Stimulated activated CD4-positive, alpha-beta T cell treated with anti-CD3 and anti-CD28 coated beads, Interleukin-2, amount 100 ng/mL, for 48 hours (primary cell): ENCODE measurements around the gene AFF1.
"Not testable (repeated sequence)": the region's sequence is repeated elsewhere in the genome, so short reads cannot be mapped to it uniquely, and the experiment has no call there.

Experiments used
- DNase-seq, 2 donors: peaks; one replicate each; pipeline ENCODE4 v3.0.0-alpha.2; 2020

The AFF1 gene

DNA sequence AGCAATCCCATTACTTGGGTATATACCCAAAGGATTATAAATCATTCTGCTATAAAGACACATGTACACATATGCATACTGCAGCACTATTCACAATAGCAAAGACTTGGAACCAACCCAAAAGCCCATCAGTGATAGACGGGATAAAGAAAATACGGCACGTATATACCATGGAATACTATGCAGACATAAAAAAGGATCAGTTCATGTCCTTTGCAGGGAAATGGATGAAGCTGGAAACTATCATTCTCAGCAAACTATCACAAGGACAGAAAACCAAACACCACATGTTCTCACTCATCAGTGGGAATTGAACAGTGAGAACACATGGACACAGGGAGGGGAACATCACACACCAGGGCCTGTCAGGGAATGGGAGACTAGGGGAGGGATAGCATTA lies 54.8 kb downstream of the AFF1 start:
- not testable (repeated sequence) for DNase-seq

- DNase-seq: no peak
Measured at GRCh38 chr4:86990510-86990909, 55.7 kb downstream of the AFF1 start.

- no peak for DNase-seq
Measured at GRCh38 chr4:86991994-86992393, 57.2 kb downstream of the AFF1 start.

- no peak for DNase-seq
Measured at GRCh38 chr4:86993909-86994681, 59.3 kb downstream of the AFF1 start.

- no peak for DNase-seq
Measured at GRCh38 chr4:86994686-86995085, 59.9 kb downstream of the AFF1 start.

GRCh38 chr4:86996510-86996909 lies 61.7 kb downstream of the AFF1 start:
- DNase-seq: not testable (repeated sequence)

- no peak for DNase-seq
Measured at GRCh38 chr4:86999136-86999643, 64.4 kb downstream of the AFF1 start.

GRCh38 chr4:87002682-87003043 lies 67.9 kb downstream of the AFF1 start:
- DNase-seq: no peak

- DNase-seq: no peak
Measured at GRCh38 chr4:87003266-87003665, 68.5 kb downstream of the AFF1 start.

DNA sequence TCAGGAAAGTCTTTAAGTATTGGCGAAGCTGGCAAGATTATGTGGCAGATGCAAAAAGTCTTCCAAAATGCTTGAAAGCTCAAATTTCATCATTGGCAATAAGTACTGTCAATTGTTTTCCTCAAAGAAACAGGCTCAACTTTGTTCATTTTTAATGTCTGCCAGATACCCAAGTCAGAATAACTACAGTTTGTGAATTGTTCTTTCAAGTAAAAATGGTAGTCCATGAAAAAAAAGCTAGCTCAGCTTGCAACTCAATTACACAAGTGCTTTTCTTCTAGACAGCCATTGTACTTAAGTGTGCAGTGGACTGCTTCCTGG lies 70.5 kb downstream of the AFF1 start:
- DNase-seq: no peak

DNA sequence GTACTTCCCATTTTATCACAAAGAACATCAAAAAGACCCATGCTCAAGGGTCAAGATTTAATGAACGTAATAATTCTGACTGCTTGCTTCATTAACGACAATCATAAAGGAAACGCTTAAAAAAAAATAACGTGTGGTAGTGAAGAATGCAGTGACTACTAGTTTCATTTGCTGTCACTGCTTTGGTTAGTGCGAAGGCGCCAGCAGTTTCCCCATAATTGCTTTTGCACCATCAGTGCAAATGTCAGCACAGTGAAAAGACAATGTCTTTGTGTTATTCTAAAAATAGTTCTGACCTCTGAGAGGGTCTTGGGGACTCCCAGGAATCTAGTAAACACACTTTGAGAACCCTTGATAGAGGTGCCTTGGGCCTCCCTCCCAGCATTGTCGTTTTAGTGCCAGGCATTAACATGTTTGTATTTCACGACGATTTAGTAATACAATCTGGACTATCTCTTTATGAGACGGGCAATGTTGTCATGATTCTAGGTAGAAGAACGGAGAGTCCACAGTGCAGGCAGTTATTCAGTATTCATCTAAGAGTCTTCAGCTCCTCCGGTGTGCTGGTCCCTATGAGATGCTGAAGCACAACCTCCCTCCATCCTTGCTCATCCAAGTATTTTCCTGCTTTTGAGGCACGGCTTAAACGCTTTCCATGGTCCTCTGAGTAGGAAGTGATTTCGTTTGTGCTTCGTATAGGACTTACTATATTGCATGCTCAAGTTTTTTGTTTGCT lies 71.0 kb downstream of the AFF1 start:
- peak; percentile 18 to 25 for DNase-seq

DNA sequence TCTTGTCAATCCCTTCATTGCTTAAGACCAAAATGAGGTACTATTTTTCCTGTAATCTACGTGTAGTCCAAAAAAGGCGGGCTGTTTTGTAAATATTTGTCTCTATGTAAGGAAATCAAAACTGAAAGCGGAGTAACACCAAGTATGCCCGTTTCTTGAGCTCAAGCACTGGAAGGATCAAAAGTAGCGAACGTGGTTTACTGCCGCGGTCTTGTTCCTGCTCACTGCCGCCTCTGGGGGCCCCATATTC lies 71.5 kb downstream of the AFF1 start:
- DNase-seq: no peak

DNA sequence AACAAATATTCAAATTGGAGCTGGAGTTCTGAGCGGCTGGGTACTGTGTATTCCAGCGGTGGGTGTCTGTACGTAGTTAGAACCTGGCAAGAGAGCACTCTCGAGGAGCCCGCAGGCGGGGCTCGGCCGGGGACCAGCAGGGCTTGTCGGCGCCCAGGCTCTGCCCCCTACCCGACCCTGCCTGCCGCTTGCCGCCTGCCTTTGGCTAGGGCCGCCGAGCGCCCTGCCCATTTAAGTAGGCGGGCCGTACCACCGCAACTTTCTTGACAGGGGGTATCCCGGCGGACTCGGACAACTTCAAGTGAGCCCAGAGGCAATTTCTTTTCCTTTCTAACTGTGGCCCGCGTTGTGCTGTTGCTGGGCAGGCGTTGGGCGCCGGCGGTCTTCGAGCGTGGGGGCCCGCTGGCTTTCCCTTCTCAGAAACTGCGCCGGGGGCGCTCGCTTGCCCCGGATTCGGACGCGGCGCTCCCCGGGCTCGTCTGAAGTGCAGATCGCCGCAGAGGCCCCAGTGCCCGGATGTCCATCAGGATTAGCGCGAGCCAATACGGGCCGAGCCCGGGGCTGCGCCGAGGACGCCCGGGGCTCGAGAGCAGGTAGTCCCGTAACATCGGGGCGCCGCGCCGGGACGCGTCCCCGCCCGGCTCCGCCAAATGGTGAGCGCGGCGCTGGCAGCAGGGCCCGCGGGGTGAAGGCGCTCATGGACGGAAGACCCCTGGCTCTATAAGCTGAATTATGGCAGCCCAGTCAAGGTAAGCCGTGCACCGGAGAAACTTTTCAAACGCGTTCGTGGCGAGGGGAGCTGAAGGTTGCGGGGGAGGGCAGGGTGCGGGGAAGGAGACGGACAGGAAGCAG lies 72.1 kb downstream of the AFF1 start:
- peak; percentile 77 to 85 for DNase-seq

DNA sequence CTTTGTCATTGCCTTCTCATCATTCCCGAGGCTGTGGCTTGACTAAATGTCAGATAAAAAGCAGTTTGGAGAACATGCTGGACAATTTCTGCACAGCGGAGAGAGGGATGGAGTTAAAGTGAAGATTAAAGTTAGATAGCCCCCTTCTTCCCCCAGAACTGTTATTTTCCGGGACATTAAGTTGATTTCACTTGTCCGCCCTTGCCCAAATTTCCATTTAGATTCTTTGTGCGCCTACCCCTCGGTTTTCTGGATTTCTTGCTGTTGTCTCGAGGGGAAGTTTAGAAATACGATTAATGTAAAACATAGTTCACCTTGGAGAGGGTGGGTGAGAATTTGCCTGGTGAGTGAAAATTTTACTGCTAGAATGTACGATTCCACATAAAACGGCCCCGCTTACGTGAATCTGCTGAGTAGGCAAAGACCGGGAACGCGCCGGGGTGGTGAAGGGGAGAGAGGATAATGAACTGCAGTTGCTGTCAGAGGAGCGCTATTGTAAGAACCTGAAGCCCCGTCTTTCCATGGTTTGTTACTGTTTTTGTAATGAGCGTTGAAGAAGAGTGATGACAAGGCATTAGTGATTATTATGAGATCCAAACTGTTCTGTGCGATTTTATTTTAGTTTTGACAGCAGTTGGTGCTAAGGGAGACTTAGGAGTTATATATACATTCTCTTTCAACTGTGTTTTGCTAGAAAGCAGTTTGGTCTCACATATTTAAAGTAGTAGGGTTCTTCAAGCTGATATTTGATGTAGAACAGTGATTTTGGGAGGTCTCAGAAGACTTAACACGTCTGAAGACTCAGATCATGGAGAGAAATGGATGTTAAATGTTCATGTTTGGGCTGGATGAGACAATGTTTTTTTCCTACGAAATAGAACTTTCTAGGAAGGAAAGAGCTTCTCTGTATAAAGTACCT lies 73.0 kb downstream of the AFF1 start:
- peak; percentile 28 to 37 for DNase-seq

DNA sequence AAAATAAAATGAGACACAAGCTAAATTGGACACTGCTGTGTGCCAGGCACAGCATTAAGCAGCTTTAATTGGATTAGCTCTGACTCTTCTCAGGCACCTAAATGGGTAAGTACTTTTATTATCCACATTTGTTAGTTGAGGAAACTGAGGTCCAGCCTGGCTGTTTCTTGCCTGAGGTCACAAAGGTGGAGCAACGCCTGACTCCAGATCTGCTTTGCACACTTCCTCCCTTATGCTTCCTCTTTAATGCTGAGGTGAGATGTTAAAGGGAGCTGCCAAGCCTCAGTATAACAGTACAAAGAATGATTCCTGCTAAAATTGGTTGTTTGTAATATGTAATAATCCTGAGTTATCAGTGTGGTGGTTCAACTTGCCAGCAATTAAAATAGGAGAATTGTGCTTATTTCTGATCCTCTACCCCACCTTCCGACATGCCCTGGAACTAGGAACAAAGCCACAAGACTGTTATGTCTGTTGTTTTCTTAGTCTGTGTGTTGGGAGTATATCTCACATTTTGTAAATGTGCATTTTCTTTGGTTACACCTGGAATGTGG lies 74.4 kb downstream of the AFF1 start:
- no peak for DNase-seq

DNA sequence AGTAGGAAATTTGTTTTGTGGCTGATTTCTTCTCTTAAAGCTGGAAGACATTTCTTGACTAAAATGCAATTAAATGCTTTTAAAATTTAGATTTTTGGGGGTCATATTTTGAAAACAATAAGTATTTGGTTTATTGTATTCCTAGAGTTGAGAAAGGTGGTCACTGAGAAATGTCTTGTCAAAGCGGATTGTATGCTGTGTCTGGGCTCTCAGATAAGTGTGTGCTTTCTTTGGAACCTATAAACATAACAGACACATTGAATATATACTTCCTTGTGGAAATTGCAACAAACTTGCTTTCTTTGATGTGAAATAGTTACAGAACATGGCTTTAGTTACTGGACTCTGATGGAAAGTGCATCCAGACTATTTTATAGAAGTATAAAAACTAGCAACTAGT lies 75.4 kb downstream of the AFF1 start:
- DNase-seq: no peak

- DNase-seq: no peak
Measured at GRCh38 chr4:87011340-87012034, 76.7 kb downstream of the AFF1 start.

DNA sequence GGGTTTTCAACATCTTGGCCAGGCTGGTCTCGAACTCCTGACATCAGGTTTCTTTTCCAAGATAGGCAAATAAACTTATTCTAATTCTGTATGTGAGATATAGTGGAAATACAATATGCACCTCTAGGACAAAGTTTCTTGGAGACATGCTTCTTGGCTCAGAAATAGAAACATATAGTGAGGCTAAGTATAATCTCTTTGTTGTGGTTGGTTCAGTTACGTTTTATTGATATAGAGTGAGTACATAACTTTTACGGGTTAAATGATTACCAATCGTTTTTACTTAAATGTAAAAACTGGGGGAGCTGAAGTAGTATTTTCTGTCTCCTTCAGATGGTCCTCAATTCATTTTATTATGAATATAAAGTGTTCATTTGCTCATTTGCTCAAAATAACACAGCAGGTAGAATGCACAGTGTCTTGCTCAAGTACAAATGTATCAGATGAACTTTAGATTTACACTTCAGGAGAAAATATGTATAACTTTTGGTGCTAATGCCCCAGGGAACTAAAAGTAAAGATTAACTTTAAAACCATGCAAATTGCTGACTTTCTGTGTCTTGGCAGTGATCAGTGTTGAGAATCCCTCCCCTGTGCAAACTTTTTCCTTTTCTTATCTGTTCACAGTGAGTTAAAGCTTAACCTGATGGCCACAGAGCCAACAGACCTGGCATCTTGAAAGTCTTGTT lies 77.6 kb downstream of the AFF1 start:
- DNase-seq: no peak

- DNase-seq: not testable (repeated sequence)
Measured at GRCh38 chr4:87012954-87013308, 78.1 kb downstream of the AFF1 start.

GRCh38 chr4:87014284-87014782 lies 79.5 kb downstream of the AFF1 start:
- no peak for DNase-seq

- no peak for DNase-seq
Measured at GRCh38 chr4:87015416-87015815, 80.6 kb downstream of the AFF1 start.
